OCI-LY3 (cell line): Measurements from ENCODE around the gene CYTH3.

Experiments
- CTCF ChIP-seq: fragments of 200-600, 300-600 bp; sonication (generic); IDR thresholded peaks from 2 replicates; pipeline ENCODE4 v1.5.1; 2014; ENCODE audit warnings: antibody characterized with exemption, low read length, low read depth
- EZH2phosphoT487 ChIP-seq: fragments of 200-600 bp; shearing (Covaris generic); IDR thresholded peaks from 2 replicates; pipeline ENCODE4 v1.6.1; 2018; ENCODE audit warnings: antibody characterized with exemption, mixed run types, low read depth

DNA sequence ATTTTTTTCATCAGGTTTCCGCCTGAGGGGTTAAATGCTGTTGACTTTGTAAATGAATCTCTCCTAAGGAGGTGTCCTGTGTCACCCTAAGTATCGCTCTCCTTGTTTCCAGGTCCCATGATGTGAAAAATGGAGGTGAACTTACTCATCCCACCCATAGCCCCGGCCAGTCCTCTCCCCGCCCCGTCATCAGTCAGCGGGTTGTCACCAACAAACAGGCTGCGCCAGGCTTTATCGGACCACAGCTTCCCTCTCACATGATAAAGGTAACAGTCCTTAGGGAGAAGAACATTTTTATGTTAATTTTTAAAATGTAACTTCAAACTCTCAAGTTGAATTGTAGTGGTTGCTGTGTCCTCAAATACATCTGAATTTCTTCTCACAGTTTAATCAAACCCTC lies 124.8 kb downstream of the CYTH3 start:
- TF ChIP-seq CTCF = no peak
- no peak for TF ChIP-seq EZH2phosphoT487
